Mucosa of descending colon (tissue), 3 donors: Measurements from ENCODE around the gene AATF. TPM values are rescaled to one million over a fixed set of nuclear protein-coding genes. Genes with fewer than 3 reads are reported as not detected.

Experiments used
- ATAC-seq: fragments of 200-7000 bp; cut with Tn5 transposase; one replicate; pipeline ENCODE4 v1.9.1; 2020; ENCODE audit warnings: mild to moderate bottlenecking, moderate library complexity
- DNase-seq, 3 donors: peaks; one replicate each; pipeline ENCODE4 v3.0.0-alpha.2; 2020
- H3K36me3 ChIP-seq: fragments of 200-600 bp; one replicate; pipeline ENCODE4 v1.8.0; 2021; ENCODE audit warnings: low read depth, mild to moderate bottlenecking
- H3K4me1 ChIP-seq: fragments of 200-600 bp; one replicate; pipeline ENCODE4 v1.8.0; 2021; ENCODE audit warnings: low read depth, mild to moderate bottlenecking
- H3K4me3 ChIP-seq: fragments of 200-600 bp; one replicate; pipeline ENCODE4 v1.8.0; 2021; ENCODE audit warnings: mild to moderate bottlenecking
- H3K9me3 ChIP-seq: fragments of 200-600 bp; one replicate; pipeline ENCODE4 v1.8.0; 2021; ENCODE audit warnings: mild to moderate bottlenecking
- intact Hi-C, 2 donors: fragments of 100-400 bp; cut with DNase I in 1 of 2; cut with micrococcal nuclease in 1 of 2; formaldehyde crosslinking; loops; one replicate each; pipeline versions ENCODE4 v1.11.0 to v1.11.1; 2022; cut with DNase I, micrococcal nuclease
- total RNA-seq, 3 donors: library from RNA; stranded (reverse); fragmentation: NEBNext Ultra II Directional in 2 of 3; extraction: Animal tissue kit (Norgen Biotek cat#: 25700) in 2 of 3; gene quantifications; one replicate each; pipeline versions ENCODE4 v1.2.1 to v1.2.4, GENCODE V29; 2021 to 2023
- TF ChIP-seq, protein P1 (sequence below): fragments of 200-600 bp; IDR thresholded peaks from one replicate; pipeline ENCODE4 v1.8.0; 2022; ENCODE audit warnings: antibody characterized with exemption, mild to moderate bottlenecking
- donor health status: DM: no; HTN: no; CAD: no; lungs with moderate emphysema.
- donor health status: DM: no; HTN: no; CAD: no.
- donor health status: DM: no; HTN: yes; CAD: no.

The AATF gene
- total RNA-seq, 3 donors from 2014 or later, result 35.6 to 47.2 (median 37.9) TPM

DNA sequence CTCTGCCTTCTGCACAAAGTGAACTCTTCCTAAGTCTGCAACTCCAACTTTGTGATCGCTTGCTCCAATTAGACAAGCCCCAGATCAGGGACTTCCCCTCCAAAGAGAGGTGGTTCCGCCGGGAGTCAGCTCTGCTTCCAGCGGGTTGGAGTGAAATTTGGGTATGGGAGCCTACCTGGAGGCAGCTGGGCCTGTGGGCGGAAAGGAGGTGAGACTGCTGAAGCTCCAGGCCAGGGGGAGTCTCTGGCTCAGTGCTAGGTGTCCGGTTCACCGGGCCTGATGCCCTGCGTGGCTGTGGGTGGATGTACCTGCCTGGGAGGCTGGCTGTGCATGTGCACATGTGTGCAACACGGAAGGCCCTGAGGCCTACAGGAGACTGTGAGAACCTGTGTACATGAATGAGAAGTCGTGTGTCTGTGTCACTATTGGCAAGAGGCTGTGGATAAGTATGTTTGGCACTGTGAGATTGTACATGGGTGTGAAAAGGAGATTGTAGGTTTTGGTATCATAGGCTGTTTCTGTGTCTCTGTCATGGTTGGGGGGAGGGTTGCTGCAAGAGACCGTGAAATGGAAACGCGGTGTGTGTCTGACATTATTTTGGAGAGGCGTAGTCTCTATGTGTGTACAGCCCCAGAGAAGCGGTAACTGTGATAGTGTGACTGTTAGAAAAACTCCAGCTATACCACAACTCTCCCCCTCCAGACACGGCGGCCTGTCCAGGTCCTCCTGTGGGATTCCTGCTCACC is 7.3 kb upstream of the AATF start:
- TF ChIP-seq, protein P1, sequence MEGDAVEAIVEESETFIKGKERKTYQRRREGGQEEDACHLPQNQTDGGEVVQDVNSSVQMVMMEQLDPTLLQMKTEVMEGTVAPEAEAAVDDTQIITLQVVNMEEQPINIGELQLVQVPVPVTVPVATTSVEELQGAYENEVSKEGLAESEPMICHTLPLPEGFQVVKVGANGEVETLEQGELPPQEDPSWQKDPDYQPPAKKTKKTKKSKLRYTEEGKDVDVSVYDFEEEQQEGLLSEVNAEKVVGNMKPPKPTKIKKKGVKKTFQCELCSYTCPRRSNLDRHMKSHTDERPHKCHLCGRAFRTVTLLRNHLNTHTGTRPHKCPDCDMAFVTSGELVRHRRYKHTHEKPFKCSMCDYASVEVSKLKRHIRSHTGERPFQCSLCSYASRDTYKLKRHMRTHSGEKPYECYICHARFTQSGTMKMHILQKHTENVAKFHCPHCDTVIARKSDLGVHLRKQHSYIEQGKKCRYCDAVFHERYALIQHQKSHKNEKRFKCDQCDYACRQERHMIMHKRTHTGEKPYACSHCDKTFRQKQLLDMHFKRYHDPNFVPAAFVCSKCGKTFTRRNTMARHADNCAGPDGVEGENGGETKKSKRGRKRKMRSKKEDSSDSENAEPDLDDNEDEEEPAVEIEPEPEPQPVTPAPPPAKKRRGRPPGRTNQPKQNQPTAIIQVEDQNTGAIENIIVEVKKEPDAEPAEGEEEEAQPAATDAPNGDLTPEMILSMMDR, result no peak
- intact Hi-C loops, result no loop called here
- ATAC-seq (no peak), DNase-seq (no peak)
- no peak overlapping the region for H3K4me3 ChIP-seq
- H3K9me3 ChIP-seq, result no peaks in the 10 kb centered on the region
- peaks cover 36% of the 10 kb centered on the region for H3K4me1 ChIP-seq
- H3K36me3 ChIP-seq, result no peaks in the 10 kb centered on the region

DNA sequence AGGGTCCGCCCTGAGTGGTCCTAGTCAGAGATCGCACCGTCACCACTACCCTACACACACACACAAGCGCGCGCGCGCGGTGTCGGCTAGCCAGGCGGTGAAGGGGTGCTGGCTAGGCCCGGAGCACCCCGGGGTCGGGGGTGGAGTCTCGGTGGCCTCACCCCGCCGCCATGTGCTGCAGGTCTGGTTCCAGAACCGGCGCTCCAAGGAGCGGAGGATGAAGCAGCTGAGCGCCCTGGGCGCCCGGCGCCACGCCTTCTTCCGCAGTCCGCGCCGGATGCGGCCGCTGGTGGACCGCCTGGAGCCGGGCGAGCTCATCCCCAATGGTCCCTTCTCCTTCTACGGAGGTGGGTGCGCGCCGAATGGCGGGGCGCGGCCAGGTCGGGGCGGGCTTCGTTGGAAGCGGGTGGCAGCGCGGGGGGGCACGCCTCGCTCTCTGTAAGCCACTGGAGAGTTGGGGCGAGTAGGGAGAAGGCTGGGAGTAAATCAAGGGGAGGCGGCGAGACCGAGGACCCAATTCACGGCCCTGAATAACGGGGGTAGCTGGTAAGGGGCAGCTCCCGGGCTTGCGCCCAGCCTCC is 6.6 kb upstream of the AATF start:
- peak in 1 of 3 donors; percentile 29 for DNase-seq

DNA sequence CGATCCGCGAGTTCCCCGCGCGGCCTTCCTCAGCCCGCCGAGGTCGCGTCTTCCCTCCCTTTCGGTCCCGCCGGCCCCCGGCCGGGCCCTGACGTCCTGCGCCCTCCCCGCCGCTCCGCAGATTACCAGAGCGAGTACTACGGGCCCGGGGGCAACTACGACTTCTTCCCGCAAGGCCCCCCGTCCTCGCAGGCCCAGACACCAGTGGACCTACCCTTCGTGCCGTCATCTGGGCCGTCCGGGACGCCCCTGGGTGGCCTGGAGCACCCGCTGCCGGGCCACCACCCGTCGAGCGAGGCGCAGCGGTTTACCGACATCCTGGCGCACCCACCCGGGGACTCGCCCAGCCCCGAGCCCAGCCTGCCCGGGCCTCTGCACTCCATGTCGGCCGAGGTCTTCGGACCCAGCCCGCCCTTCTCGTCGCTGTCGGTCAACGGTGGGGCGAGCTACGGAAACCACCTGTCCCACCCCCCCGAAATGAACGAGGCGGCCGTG is 6.1 kb upstream of the AATF start:
- ATAC-seq, result no peak
- H3K9me3 ChIP-seq, result no peaks in the 10 kb centered on the region

More for the DNA sequence above, 6.6 kb upstream of the AATF start:
- peak; percentile 41 for ATAC-seq
- H3K4me3 ChIP-seq, result no peak overlapping the region
- TF ChIP-seq, protein P1, result no peak
- no peaks in the 10 kb centered on the region for H3K9me3 ChIP-seq
- H3K4me1 ChIP-seq, result peaks cover 30% of the 10 kb centered on the region
- no peaks in the 10 kb centered on the region for H3K36me3 ChIP-seq
- intact Hi-C loops, result no loop called here

DNA sequence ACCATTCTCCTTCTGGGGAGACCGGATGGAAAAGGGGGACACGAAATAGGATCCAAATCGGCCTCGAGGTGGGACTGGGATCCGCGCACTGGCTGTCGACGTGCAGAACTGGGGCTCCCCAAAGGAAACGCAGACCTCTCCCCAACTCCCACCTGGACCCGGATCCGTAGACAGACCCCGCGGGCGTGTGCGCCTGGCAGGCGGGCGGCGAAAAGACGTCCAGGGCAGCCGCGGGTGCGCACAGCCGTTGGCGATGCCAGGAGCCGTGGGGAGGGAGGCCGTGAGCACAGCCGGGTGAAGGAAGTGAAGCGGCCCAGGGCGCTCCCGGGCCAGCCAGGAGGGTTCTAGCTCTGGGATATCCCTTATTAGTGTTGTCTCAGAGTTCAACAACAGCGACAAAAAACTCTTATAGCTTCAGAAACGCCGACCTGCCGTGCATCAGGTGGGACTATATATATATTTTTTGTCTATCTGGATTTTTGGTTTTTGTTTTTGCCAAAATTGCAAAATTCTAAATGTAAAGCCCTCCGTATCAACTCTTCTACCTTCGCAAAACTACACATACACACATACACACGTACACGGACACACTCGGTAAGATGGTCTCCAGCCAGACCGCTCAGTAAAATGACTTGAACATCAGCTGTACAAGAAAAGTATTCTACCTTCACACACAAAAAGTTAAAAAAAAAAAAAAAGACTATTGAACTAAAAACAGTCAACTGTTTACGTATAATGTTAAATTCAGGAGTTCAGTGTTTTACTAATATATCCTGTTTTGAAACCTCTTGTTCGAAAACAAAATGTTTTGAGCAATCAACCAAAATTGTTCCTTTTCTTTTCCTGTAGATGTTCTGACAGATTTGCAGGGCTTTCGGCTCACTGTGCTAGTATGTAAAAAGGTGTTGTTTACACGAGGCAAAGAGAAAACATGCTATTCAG is 5.2 kb upstream of the AATF start:
- no peak for DNase-seq

More for the DNA sequence above, 6.1 kb upstream of the AATF start:
- H3K4me1 ChIP-seq, result peaks cover 24% of the 10 kb centered on the region
- no peak overlapping the region for H3K4me3 ChIP-seq
- DNase-seq, result no peak
- intact Hi-C loops, result no loop called here
- TF ChIP-seq, protein P1, result no peak
- H3K36me3 ChIP-seq, result no peaks in the 10 kb centered on the region

DNA sequence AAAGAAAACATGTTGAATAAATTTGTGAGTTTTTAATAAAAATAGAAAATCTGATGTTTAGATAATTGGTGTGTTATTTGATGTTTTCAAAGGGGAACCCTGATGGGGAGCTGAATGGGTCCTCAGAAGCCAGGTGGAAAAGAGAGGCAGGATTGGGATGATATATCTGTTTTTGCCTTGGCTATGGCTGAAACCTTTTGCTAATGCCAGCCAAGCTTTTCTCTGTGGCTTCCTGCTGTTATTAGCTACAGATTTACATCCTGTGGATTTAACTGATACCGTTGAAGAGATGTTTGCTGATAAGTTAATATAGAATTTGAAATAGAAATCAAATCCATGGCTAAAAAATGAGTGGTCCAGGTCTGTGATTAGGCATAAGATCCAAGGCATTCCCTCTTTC is 4.2 kb upstream of the AATF start:
- TF ChIP-seq, protein P1, result no peak
- Histone ChIP-seq H3K9me3 (no peaks in the 10 kb centered on the region), H3K4me1 (peaks cover 18% of the 10 kb centered on the region), H3K36me3 (no peaks in the 10 kb centered on the region), H3K4me3 (no peak overlapping the region)
- intact Hi-C loops, result no loop called here
- ATAC-seq (no peak), DNase-seq (no peak)

More for the DNA sequence above, 5.2 kb upstream of the AATF start:
- ATAC-seq, result no peak
- intact Hi-C loops, result no loop called here
- Histone ChIP-seq H3K4me1 (peaks cover 21% of the 10 kb centered on the region), H3K4me3 (no peak overlapping the region), H3K9me3 (no peaks in the 10 kb centered on the region), H3K36me3 (no peaks in the 10 kb centered on the region)
- TF ChIP-seq, protein P1, result no peak
